Raji (cell line): ENCODE measurements around the gene TNFAIP2.

Experiments used
- POLR2A ChIP-seq: IDR thresholded peaks from 2 replicates; pipeline ENCODE4 v1.6.1; 2011; ENCODE audit warnings: low read depth, low read length, control low read depth; ENCODE audit not compliant: insufficient read depth

TNFAIP2 gene

DNA sequence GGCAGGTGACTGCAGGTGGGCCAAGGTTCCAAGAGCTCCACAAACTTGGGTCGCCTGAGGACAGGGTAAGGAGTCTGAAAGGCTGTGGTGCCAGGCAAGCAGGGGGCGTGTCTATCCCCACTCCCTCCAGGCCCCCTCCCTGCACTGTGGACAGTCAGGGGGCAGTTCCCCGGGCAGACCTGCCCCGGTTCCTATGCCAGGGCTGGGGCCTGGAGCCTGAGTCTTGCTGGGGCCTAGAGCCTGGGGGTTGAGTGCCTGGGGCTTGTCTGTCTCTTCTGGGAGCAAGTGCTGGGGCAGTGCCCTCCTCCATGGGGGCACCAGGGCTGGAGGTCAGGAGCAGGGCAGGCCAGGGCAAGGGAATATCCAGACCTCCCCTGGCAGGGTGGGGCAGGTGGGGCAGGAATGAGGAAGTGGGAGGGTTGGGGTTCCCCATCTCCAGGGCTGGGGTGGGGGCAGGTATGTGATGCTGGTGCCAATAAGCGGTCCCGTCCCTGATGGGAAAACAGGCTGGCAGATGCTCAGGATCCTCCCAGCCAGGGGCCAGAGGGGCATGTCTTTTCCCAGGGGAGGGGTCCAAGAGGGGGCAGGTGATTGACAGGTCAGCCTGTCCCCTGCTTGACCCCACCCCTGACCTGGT, 11.9 kb upstream of the TNFAIP2 start:
- TF ChIP-seq POLR2A, result no peak

DNA sequence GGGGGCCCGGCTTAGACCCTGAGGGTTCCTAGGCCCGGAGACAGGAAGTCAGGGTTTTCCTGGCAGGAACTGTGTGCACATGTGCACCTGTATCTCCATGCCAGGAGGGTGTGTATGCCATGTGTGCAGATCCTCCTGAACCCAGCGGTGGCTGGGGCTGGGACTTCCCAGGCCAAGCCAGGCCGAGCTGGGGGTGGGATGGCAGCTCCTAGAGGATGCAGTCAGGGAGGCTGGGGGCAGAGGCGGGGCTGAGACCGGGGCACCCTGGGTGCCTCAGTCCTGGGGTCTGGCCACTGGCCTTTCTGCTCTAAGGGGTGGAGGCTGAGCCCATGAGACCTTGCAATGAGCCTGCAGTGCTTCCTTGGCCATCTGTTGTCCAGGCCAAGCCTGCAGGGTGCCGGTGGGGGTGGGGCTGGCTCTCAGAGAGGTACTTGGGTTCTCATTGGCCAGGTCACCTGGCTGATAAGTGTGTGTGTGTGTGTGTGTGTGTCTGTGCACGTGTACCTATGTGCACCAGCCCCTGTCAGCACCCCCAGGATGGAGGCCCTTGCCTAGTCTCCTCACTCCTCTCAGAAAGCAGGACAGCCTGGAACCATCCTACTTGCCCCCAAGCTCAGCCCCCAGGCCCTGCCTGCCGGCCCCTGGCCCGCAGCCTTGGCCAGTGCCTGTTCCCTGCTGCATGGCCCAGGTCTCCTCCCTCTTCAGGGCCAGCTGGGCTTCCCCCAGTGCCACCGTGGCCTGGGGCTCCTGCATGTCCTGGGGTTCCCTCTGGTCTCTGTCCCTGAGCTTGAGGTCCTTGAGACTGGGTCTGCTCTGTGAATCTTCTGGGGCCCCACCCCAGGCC, 10.6 kb upstream of the TNFAIP2 start:
- TF ChIP-seq POLR2A, result no peak

DNA sequence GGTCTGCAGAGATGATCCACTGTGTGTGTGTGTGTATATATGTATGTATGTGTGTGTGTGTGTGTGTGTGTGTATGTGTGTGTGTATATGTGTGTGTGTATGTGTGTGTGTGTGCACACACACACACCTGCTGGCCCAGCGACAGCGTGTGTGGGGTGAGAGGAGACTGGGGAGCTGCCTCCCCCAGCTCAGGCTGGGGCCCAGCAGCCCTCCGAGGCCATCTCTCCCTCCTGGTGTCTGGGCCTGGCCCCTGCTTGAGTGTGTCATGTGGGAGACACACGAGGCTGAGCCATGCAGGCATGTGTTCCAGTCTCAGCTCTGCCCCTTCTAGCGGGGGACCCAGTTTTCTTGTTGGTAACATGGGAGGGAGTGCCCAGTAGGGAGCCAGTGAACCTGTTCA, 10.0 kb upstream of the TNFAIP2 start:
- no peak for TF ChIP-seq POLR2A

DNA sequence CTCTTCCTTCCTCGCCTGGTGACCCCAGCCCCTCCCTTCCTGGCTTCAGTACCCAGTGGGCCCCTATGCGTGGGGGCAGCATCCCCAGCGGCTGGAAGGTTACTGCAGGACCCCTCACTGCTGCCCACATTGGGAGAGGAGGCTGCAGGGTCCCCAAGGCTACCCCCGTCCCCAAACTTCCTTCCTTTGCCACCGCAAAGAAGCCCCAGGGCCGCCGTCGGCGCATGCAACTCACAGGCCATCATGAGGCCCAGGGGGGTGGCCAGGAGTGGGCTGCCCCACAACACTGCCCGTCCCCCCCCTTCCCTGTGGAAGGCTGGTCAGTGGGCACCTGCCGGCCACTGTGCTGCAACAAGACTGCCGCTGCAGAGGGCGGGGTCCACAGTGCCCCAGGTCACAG, 9.5 kb upstream of the TNFAIP2 start:
- no peak for TF ChIP-seq POLR2A

DNA sequence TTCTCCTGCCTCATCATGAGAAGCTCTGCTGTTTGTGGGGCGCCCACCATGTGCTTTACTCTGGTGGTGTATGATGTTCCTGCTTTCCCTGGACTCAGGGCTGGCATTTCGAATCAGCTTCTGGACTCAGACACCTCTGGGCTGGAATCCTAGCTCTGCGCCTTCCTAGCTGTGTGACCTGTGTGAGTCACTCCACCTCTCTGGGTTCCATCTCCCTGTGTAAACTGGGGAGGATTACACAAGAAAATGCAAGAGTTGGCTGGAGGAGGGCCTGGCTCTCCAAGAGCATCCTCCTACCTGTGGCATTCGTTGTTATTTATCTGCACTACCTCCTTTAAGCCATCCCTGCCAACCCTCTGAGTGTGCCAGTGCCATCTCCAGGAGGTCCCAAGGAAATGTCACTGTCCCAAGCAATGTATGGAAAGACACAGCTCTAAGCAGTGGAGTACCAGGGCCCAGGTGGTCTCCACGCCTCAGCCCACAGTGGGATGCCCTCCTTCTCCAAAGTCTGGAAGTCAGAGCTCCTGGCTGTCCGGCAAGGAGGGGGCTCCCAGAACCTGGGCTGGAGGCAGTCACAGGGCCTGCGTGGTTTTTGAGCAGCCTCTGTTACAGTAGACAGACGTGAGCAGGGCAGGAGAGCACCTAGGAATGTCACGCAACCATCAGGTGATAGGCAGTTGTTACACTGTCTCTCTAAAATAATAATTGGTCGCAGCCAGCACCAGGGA, 7.3 kb upstream of the TNFAIP2 start:
- no peak for TF ChIP-seq POLR2A

DNA sequence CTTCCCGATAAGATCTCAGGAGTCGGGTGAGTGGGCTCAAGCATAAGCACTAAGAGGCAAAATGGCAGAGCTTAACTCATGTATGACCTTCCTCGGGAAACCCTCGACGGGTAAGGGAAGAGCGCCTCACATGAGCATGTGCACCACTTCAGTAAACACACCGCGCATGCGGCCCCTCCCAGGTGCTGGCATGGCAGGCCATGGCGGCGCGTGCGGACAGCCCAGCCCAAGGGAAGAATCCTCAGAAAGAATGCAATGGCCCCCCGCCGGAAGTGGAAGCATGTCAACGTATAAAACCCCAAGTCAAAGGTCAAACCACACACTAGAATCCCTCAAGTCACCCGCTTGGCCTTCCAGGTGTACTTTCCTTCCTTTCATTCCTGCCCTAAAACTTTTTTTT, 6.6 kb upstream of the TNFAIP2 start:
- TF ChIP-seq POLR2A, result no peak

DNA sequence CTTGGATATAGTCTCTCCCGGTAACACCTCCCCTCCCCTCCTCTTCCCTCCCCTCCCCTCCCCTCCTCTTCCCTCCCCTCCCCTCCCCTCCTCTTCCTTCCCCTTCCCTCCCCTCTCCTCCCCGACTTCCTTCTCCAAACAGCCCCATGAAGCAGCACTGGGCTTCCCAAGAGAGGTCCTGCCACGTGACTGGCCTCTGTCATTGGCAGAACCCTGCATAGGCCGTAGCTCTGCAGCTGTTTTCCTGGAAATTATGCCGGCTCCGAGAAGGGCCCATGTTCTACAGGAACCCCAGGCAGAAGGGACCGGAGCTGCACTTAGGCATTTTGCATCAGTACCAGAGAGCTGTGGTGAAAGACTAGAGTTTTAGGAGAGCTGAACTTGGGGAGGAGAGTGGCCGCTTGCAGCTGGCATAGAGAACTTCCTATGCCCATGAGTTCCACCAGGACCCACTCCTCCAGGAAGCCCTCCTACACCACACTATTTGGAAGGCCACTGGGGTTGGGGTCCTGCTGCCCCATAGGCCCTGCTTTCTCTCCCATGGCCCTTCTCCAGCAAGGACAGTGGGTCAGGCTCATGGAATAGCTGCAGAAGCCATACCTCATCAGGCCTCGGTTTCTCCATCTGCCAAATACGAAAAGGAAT, 5.1 kb upstream of the TNFAIP2 start:
- no peak for TF ChIP-seq POLR2A

DNA sequence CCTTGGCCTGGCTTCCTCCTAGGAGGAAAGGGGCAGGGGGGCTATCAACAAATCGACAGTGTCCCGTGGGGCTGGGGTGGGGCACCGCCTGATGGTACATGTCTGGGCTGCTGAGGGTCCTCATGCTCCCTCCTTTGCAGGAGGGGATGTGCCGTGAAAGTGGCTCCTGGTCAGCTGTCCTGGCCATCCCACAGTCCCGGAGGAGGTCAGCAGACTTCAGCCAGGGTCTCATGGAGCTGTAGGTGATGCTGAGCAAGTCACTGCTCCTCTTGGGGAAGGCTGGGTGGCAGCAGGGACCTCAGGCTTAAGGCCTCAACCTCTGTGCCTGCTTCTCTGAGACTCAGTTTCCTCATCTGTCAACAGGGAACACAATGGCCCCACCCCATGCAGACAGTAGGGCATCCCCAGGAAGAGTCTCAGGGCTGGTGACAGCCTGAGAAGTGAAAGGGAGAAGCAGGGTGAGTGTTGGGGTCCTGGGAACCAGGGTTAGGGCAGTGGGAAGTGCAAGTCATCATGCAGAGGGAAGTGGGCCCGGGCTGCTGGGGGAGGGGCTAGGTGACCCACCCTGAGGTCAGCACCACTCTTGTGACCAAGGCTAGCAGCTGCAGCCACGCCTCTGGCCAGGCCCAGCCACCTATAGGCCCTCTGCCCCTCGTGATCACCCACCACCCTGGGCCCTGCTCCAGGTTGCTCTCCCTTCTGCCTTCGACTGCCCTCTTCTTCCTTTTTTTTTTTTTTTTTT, 4.4 kb upstream of the TNFAIP2 start:
- TF ChIP-seq POLR2A, result no peak

DNA sequence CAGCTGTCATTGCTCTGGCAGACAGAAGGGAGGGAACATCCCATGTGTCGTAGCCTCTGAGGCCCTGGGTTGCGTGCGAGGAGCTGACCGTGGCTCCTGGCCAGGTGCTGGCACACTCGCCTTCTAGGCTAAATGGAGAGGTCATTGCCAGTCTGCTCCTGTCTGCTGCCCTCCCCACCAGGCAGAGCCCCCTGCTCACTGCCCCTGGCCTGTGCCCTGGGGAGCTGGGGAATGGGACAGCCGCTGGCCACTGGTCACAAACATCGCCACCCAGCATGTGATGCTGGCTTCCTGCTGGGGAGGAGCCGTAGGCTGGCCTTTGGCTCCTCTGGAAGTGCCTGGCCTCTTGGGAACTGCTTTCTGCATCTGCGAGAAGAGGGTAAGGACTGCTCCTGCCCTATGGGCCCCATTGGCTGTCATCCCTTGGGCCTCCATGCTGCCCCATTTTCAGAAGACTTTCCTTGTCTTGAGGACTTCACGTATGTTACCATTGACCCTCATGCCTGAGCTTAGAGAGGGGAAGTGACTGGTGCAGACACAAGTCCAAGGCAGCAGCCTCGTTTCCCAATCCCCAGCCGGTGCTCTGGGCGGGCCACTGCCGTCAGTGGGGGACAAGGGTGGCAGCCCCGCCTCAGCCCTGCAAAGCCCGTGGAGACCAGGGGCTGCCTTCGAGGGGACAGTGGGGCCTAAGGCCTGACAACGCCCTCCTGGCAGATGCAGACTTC, 2.0 kb upstream of the TNFAIP2 start:
- TF ChIP-seq POLR2A, result no peak

DNA sequence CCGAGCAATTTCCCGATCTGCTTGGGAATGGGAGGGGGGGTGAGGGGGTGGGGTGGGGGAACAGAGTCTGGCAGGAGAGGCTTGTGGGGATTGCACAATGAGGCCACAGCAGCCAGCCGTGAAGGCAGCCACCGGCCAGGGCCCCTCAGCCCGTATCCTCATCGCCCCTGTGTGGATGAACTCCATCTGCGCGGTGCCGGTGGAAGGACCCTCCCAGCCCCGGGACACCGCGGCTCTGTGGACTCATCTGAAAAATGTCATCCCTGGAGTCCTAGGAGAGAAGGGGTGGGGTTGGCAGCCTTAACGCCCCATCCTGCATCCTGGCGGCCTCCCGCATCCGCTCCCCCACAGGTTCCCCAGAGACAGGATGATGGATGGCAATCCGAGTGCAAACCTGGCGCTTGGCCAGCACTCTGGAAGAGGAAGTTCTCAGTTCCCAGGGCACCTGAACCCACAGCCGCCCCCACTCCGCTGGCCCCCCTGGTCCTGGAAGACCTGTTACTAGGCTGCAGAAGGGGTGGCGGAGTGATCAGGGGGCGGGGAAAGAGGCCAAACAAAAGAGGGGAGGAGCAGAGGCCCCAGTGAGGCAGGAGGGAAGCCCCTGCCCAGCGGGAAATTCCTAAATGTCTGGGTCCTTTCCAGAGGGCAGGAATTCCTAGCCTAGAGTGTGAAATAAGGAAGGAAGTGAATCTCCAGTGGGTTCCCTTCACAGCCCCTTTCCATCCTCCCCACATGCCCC, 1.2 kb upstream of the TNFAIP2 start:
- TF ChIP-seq POLR2A, result no peak

DNA sequence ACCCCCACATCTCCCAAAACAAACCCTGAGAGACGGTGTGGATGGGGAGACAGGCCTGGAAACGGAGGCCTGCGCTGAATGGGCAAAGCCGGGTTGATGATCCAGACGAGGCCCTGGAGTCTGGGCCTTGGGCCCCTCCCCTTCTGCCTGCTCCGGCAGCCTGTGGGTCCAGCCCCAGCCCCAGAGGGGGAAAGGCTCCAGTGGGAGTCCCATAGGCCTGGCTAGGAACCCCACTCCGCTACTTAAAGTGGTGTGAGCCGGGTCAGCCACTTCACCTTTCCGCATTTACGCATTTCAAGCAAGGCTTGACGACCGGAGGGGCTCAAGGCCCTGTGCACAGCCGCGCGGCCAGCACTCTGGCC, 695 bp upstream of the TNFAIP2 start:
- TF ChIP-seq POLR2A, result no peak

DNA sequence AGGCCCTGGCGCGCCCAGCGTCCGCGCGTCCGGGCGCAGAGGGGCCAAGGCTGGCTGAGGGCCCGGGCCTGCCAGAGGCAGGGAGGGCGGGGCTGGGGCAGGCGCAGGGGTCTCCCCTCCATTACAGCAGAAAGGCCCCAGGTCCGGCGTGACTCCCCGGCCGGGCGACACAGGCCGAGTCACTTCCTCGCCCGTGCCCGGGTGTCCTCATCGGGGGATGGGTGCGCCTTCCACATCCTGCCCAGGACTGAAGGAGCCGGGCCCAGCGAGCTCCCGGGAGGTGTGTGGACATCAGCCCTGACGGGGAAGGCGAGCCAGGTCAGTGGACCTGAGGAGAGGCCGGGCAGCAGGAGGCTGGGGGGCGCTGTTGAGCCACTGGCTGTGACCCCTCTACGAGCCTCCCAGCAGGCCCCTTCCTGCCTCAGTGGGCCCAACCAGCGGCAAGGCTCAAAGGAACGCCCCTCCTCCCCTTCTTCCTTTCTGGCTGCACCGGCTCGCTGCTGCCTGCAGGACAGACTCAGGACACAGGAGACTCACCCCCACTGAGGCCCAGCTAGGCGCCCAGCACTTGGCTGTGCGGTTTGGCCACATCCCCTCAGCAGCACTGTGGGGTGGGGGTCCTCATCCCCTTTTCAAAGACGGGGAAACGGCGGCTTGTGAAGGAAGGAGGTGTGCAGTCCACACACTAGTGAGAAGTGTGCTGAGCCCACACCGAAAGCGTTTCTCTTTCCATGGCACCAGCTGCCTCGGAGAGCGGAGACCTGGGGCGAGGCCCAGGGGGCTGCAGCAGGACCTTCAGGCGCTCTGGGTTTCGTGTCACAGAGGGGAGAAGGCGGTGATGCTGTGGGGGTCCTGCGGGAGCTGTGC, 606 bp downstream of the TNFAIP2 start:
- TF ChIP-seq POLR2A, result no peak

DNA sequence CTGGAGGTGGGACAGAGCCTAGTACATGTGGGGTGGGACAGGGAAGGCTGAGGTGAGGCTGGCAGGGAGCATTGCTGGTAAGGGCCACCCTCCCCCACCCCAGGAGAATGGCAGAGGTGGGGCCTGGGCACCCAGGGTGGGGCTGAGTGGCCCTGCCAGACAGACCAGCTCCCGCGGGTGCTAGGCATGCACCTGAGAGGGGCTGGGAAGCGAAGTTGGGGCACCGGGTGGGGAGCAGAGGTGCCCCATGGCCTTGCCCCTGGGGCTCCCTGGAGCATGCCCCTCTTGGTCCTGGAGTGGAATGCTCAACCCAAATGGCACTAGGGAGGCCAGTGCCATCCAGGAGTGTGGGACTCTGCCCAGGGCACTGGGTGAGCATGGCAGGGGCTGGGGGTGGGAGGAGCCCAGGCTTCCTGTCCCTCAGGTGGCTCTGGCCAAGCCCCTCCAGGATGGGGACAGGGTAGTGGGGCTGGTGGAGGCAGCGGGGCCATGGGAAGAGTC, 1.3 kb downstream of the TNFAIP2 start:
- no peak for TF ChIP-seq POLR2A
